Pons (tissue), 1 donor: ENCODE data around the gene MYO6.
"Not testable (repeated sequence)": the region's sequence is repeated elsewhere in the genome, so short reads cannot be mapped to it uniquely, and the experiment has no call there.

ENCODE experiments used
- DNase-seq: peaks from one replicate; pipeline ENCODE4 v3.0.0-alpha.2; 2016; ENCODE audit warnings: low spot score

Gene MYO6

DNA sequence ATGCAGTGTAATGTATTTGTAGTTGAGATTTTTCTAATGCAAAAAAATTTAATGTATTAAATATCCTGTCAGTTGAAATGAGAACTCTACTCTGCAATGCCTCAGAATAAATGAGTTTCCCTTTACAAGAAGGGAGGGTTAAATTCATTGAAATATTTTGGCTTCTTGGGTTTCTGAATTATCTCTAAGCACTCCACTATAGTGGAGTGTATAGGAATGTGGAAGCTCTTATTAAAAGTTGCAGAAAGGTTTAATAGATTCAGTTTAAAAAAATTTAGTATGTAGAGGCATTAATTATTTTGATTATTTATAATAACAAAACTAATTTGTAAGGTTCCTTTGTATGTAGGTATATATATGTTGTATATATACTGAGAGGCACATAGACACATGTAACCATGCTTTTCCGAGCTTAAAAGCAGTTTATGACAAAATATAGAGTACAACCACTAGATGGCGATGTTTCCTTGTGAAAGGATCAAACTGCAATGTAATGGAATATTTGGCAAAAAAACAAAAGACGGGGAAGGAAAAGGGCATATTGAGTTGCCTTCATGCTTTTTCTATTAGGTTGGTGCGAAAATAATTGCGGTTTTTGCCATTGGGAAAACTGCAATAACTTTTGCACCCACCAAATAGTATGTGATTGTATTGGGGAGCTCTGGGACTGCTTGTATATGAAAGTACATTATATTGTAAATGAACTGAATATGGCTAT lies 144.2 kb downstream of the MYO6 start:
- DNase-seq = peak; percentile 88

- no peak for DNase-seq
Observed at GRCh38 chr6:75893776-75894152, 144.7 kb downstream of the MYO6 start.

GRCh38 chr6:75896526-75896925 lies 147.5 kb downstream of the MYO6 start:
- no peak for DNase-seq

DNA sequence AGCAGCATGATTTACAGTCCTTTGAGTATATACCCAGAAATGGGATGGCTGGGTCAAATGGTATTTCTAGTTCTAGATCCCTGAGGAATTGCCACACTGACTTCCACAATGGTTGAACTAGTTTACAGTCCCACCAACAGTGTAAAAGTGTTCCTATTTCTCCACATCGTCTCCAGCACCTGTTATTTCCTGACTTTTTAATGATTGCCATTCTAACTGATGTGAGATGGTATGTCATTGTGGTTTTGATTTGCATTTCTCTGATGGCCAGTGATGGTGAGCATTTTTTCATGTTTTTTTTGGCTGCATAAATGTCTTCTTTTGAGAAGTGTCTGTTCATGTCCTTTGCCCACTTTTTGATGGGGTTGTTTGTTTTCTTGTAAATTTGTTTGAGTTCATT lies 151.2 kb downstream of the MYO6 start:
- not testable (repeated sequence) for DNase-seq

DNA sequence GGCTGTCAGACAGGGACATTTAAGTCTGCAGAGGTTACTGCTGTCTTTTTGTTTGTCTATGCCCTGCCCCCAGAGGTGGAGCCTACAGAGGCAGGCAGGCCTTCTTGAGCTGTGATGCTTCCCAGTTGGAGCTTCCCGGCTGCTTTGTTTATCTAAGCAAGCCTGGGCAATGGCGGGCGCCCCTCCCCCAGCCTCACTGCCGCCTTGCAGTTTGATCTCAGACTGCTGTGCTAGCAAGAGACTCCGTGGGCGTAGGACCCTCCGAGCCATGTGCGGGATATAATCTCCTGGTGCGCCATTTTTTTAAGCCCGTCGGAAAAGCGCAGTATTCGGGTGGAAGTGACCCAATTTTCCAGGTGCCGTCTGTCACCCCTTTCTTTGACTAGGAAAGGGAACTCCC lies 156.1 kb downstream of the MYO6 start:
- DNase-seq = not testable (repeated sequence)

- DNase-seq = no peak
Observed at GRCh38 chr6:75906871-75907270, 157.8 kb downstream of the MYO6 start.

GRCh38 chr6:75907444-75907843 lies 158.4 kb downstream of the MYO6 start:
- DNase-seq = no peak

DNA sequence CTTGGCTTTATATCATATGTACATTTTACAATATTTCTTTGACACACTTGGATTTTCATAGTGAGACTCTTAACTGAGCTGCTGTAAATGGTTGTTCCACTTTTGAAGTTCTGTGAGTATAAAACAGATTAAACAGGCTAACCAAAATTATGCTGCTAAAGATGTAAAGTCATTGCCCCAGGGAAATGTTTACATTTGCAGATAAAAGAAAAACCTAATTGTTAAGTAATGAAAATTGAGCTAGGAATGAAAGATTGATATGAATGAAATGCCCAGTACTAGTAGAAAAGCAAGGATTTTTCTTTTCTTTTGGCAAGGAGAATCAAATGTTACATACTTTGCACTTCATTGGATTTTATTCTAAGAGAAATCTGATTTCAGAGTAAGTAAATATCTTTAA lies 164.0 kb downstream of the MYO6 start:
- no peak for DNase-seq

DNA sequence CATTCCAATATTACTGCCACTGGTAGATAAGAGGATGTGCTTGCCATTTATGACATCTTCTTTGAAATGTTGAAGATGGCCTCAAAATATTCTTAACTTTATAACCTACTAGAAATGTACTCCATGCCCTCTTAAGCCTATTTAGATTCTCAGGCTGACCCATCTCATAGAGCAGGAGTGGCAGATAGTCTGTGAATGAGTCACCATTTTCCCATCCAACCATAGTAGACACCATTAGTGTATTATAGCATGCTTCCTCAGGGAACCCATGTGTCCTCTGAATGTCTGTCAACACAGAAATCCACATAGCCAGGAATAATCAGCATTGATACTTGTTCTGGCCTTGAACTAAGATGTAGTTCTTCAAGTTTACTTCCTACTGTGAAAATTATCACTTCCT lies 173.2 kb downstream of the MYO6 start:
- DNase-seq = no peak

DNA sequence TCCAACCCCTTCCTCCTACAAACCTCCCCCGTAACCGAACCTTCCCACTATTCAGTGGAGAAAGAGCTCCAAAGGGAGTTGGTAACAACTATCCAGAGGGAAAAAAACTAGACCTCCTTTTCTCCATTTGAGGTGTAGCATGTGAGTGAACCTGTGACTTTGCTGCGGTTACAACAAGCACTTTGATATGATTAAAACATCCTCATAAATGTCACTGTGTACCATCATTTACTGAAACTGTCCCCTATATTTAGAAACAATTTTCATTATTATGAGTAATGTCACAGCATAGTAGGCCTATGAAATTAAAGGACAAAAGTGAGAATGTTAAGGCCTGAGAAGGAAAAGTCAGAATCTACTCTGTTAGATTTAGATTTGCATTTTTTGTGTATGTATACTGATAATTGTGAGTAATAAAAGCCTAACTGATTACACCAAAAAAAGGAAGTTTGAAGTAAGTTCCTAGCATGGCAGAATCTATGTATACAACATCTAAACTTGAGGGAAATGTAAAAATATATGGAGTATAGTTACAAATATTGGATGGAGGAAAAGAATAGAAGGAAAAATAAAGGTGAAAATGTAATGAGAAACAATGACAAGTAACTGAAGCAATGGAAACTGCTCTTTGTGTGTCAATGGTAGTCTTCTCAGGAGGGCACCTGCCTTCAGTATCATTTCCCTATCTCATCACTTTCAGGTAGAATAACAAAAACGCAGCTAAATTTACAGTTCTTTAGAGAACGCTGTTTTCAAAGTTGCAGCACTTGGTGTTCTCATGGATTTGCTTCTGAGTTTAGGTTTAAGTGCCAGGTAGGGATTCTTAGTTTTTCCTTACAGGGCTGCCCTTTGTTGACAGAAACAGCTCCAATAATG lies 177.5 kb downstream of the MYO6 start:
- DNase-seq = no peak

GRCh38 chr6:75931011-75931680 lies 182.1 kb downstream of the MYO6 start:
- DNase-seq = no peak

DNA sequence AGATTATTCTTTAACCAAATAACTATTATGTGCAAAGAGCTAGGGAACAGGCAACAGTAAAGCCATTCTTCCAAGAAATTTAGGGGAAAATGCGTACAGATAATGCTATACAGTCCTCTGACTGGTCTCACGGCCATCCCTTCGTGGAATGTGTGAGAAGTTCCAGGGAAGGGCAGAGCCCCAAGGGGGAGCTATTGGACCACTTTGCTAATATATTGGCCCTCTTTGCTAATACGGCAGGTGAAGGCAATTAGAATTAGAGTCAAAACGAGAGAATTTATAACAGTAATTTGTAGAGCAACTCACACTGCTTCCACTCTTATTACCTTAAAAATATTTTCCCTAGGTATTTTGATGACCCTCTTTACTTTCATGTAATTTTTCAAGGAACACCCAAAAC lies 183.0 kb downstream of the MYO6 start:
- DNase-seq = peak; percentile 50

- no peak for DNase-seq
Observed at GRCh38 chr6:75933387-75933975, 184.4 kb downstream of the MYO6 start.

- peak; percentile 84 for DNase-seq
Observed at GRCh38 chr6:75934643-75935472, 185.8 kb downstream of the MYO6 start.

- no peak for DNase-seq
Observed at GRCh38 chr6:75935473-75935793, 186.4 kb downstream of the MYO6 start.

DNA sequence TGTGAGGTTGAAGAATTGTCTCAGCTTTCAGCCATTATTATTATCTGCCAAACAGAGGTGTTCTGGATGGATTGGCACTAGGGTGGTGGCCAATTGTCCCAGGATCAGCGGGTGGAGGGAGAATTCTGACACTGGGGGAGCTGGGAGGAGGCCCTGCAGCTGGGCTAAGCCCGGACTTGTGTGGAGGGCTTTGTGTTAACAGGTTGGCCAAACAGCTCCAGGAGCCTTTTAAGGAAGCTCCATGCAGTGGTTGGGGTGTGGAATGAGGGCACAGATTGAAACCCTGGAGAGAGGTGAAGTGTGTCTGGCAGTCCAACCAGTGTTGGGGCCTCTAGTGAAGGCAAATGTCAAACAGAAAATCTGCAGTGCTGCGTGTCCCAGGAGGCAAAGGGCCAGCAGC lies 187.6 kb downstream of the MYO6 start:
- DNase-seq = no peak

- DNase-seq = no peak
Observed at GRCh38 chr6:75937846-75938245, 188.8 kb downstream of the MYO6 start.

- no peak for DNase-seq
Observed at GRCh38 chr6:75940564-75940963, 191.5 kb downstream of the MYO6 start.

DNA sequence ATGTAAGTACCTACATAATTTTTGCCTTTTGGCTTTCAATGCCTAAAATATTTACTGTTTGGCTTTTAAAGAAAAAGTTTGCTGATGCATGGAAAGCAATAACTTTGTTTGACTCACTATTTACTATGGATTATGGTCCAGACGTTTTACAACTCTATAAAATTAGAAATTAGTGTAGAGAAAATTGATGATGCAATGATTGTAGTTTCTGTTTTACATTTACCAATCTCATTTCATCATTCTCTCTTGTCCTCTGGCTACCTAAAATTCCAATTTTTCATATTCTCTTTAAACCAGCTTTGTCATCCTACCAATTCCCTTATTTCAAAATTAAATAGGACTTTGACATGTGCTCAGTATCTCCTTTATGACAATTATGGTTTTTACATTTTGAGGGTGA lies 192.5 kb downstream of the MYO6 start:
- no peak for DNase-seq

DNA sequence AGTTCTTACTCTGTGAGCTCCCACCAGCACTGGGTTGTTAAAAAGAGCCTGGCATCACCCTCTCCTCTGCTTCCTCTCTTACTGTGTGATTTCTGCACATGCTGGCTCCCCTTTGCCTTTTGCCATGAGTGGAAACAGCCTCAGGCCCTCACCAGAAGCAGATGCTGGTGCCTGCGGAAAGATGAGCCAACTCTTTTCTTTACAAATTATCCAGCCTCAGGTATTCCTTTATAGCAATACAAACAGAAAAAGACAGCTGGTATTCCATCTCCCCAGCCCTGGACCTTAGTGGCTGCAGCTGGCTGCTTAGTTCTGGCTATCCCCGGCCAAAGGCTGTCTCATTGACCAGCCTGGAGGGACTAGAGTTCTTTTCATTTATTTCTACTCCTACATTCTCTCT lies 194.3 kb downstream of the MYO6 start:
- no peak for DNase-seq

- no peak for DNase-seq
Observed at GRCh38 chr6:75946146-75946831, 197.2 kb downstream of the MYO6 start.
